IPS-11a (cell line): ENCODE data around the gene TRIM72.
"Not testable (repeated sequence)": the region's sequence is repeated elsewhere in the genome, so short reads cannot be mapped to it uniquely, and the experiment has no call there.

Source experiments
- H3K4me3 ChIP-seq: one replicate; pipeline ENCODE4 v1.5.1; 2013; ENCODE audit warnings: low read depth, low read length, control low read depth

The TRIM72 gene

GRCh38 chr16:31213877-31214707 is at the start of gene TRIM72:
Gene TRIM72 (plus strand): TSS chr16:31214119. CDS start chr16:31214739, 620 bp downstream.
- peak within 1 kb of the TSS; percentile 48 for H3K4me3 ChIP-seq

- H3K4me3 ChIP-seq = no peak overlapping the region
Measured at GRCh38 chr16:31167315-31167714, 46.6 kb upstream of the TRIM72 start.

GRCh38 chr16:31168848-31169247 is 45.1 kb upstream of the TRIM72 start:
- no peak overlapping the region for H3K4me3 ChIP-seq

GRCh38 chr16:31170048-31170447 is 43.9 kb upstream of the TRIM72 start:
- H3K4me3 ChIP-seq = not testable (repeated sequence)

- H3K4me3 ChIP-seq = no peak overlapping the region
Measured at GRCh38 chr16:31177136-31177535, 36.8 kb upstream of the TRIM72 start.

GRCh38 chr16:31179219-31179746 is 34.6 kb upstream of the TRIM72 start:
- peak overlapping the region; percentile 89 for H3K4me3 ChIP-seq

GRCh38 chr16:31179747-31180459 is 34.0 kb upstream of the TRIM72 start, which contains the start of gene FUS:
Gene FUS (plus strand): TSS chr16:31180139. CDS start chr16:31180215, 76 bp downstream.
- peak within 1 kb of the TSS; percentile 89 for H3K4me3 ChIP-seq

GRCh38 chr16:31181102-31181830 is 32.7 kb upstream of the TRIM72 start:
- peak overlapping the region; percentile 89 for H3K4me3 ChIP-seq

GRCh38 chr16:31182391-31182790 is 31.5 kb upstream of the TRIM72 start:
- peak overlapping the region; percentile 41 for H3K4me3 ChIP-seq

GRCh38 chr16:31183432-31184428 is 30.2 kb upstream of the TRIM72 start:
- H3K4me3 ChIP-seq = no peak overlapping the region

- H3K4me3 ChIP-seq = no peak overlapping the region
Measured at GRCh38 chr16:31184888-31185287, 29.0 kb upstream of the TRIM72 start.

- H3K4me3 ChIP-seq = no peak overlapping the region
Measured at GRCh38 chr16:31185339-31185738, 28.6 kb upstream of the TRIM72 start.

- no peak overlapping the region for H3K4me3 ChIP-seq
Measured at GRCh38 chr16:31186176-31186575, 27.7 kb upstream of the TRIM72 start.

- H3K4me3 ChIP-seq = no peak overlapping the region
Measured at GRCh38 chr16:31186930-31187807, 26.8 kb upstream of the TRIM72 start.

GRCh38 chr16:31187808-31188189 is 26.1 kb upstream of the TRIM72 start:
- no peak overlapping the region for H3K4me3 ChIP-seq

- no peak overlapping the region for H3K4me3 ChIP-seq
Measured at GRCh38 chr16:31188450-31189411, 25.2 kb upstream of the TRIM72 start.

- H3K4me3 ChIP-seq = no peak overlapping the region
Measured at GRCh38 chr16:31189412-31189778, 24.5 kb upstream of the TRIM72 start.

- H3K4me3 ChIP-seq = no peak overlapping the region
Measured at GRCh38 chr16:31190061-31190460, 23.9 kb upstream of the TRIM72 start.
